ENCODE measurements around the gene ARHGAP30.

The ARHGAP30 gene

GRCh38 chr1:161059293-161059692 lies 10.4 kb downstream of the ARHGAP30 start:
- Histone ChIP-seq H3K4me3 (no peak overlapping the region), H3K9ac (peak overlapping the region in 3 of 11 experiments; percentile 16 to 42 (median 17); a peak in 2 of 22 replicates), H3K9me3 (replicated peaks in 1 of 11) (no peaks in the 10 kb centered on the region), H4K20me1 (peaks cover 0 to 97% (median 87%) of the 10 kb centered on the region in 11 experiments; a peak in 16 of 22 replicates), H3K27me3 (no peaks in the 10 kb centered on the region), H3K36me3 (peaks cover 61 to 98% (median 92%) of the 10 kb centered on the region in 11 experiments), H3K4me2 (no peak overlapping the region), H3K4me1 (peaks cover 0 to 39% (median 7%) of the 10 kb centered on the region in 10 experiments; a peak in 11 of 20 replicates), H3K27ac (no peak overlapping the region; a peak in 2 of 22 replicates)
- no peak for TF ChIP-seq Cebpa-rat (IDR thresholded peaks at IDR 0.05)

GRCh38 chr1:161054805-161055204 lies 14.9 kb downstream of the ARHGAP30 start:
- Histone ChIP-seq H4K20me1 (peaks cover 0 to 80% (median 48%) of the 10 kb centered on the region in 11 experiments; a peak in 15 of 22 replicates), H3K27ac (no peak overlapping the region), H3K9ac (no peak overlapping the region), H3K4me2 (no peak overlapping the region), H3K9me3 (replicated peaks in 1 of 11) (peaks cover 0 to 13% (median 0%) of the 10 kb centered on the region in 11 experiments; a peak in 2 of 22 replicates), H3K4me1 (peaks cover 0 to 23% (median 0%) of the 10 kb centered on the region in 10 experiments; a peak in 9 of 20 replicates), H3K4me3 (no peak overlapping the region), H3K36me3 (peaks cover 88 to 100% (median 94%) of the 10 kb centered on the region in 11 experiments), H3K27me3 (no peaks in the 10 kb centered on the region)
- no peak for TF ChIP-seq Cebpa-rat (IDR thresholded peaks at IDR 0.05)

GRCh38 chr1:161054232-161054631 lies 15.5 kb downstream of the ARHGAP30 start:
- Histone ChIP-seq H3K4me2 (no peak overlapping the region), H4K20me1 (peaks cover 0 to 74% (median 43%) of the 10 kb centered on the region in 11 experiments; a peak in 13 of 22 replicates), H3K9me3 (replicated peaks in 1 of 11) (peaks cover 0 to 17% (median 0%) of the 10 kb centered on the region in 11 experiments; a peak in 3 of 22 replicates), H3K4me1 (peaks cover 0 to 28% (median 1%) of the 10 kb centered on the region in 10 experiments; a peak in 9 of 20 replicates), H3K36me3 (peaks cover 88 to 100% (median 94%) of the 10 kb centered on the region in 11 experiments), H3K9ac (no peak overlapping the region), H3K4me3 (no peak overlapping the region), H3K27ac (no peak overlapping the region), H3K27me3 (no peaks in the 10 kb centered on the region)
- no peak for TF ChIP-seq Cebpa-rat (IDR thresholded peaks at IDR 0.05)

GRCh38 chr1:161052899-161053298 lies 16.8 kb downstream of the ARHGAP30 start:
- Histone ChIP-seq H3K36me3 (peaks cover 94 to 100% (median 97%) of the 10 kb centered on the region in 11 experiments), H3K9ac (no peak overlapping the region), H3K4me2 (no peak overlapping the region), H3K4me3 (no peak overlapping the region), H4K20me1 (peaks cover 0 to 61% (median 30%) of the 10 kb centered on the region in 11 experiments; a peak in 13 of 22 replicates), H3K4me1 (peaks cover 0 to 42% (median 10%) of the 10 kb centered on the region in 10 experiments; a peak in 12 of 20 replicates), H3K27me3 (no peaks in the 10 kb centered on the region), H3K9me3 (replicated peaks in 1 of 11) (peaks cover 0 to 17% (median 0%) of the 10 kb centered on the region in 11 experiments; a peak in 3 of 22 replicates), H3K27ac (no peak overlapping the region)
- TF ChIP-seq Cebpa-rat (IDR thresholded peaks at IDR 0.05) = no peak

- Histone ChIP-seq H3K4me3 (no peak overlapping the region), H3K4me2 (no peak overlapping the region), H3K9me3 (replicated peaks in 1 of 11) (peaks cover 0 to 17% (median 0%) of the 10 kb centered on the region in 11 experiments; a peak in 3 of 22 replicates), H3K27ac (peak overlapping the region in 1 of 11 experiments; percentile 31; a peak in 1 of 22 replicates), H3K36me3 (peaks cover 83 to 95% (median 88%) of the 10 kb centered on the region in 11 experiments), H3K27me3 (no peaks in the 10 kb centered on the region), H4K20me1 (peaks cover 0 to 44% (median 13%) of the 10 kb centered on the region in 11 experiments; a peak in 11 of 22 replicates), H3K4me1 (peaks cover 9 to 54% (median 26%) of the 10 kb centered on the region in 10 experiments), H3K9ac (0 out of 22 replicates have a peak overlapping the region, but pooled peaks of 1 of the 11 experiments have one; percentile 38)
- TF ChIP-seq Cebpa-rat (IDR thresholded peaks at IDR 0.05) = no peak
Measured at GRCh38 chr1:161051219-161051618, 18.5 kb downstream of the ARHGAP30 start.

- H3K36me3 ChIP-seq = peaks cover 64 to 74% (median 69%) of the 10 kb centered on the region in 11 experiments
- TF ChIP-seq Cebpa-rat (IDR thresholded peaks at IDR 0.05) = no peak
- peak overlapping the region in 2 of 11 experiments; percentile 25 to 96; a peak in 3 of 22 replicates for H3K9ac ChIP-seq
- peaks cover 0 to 17% (median 0%) of the 10 kb centered on the region in 11 experiments; a peak in 3 of 22 replicates for H3K9me3 ChIP-seq (replicated peaks in 1 of 11)
- no peak overlapping the region; a peak in 1 of 20 replicates for H3K4me3 ChIP-seq
- peaks cover 13 to 56% (median 31%) of the 10 kb centered on the region in 10 experiments for H3K4me1 ChIP-seq
- peak overlapping the region in 4 of 11 experiments; percentile 93 to 98 (median 94); a peak in 7 of 22 replicates for H3K4me2 ChIP-seq
- H3K27me3 ChIP-seq = no peaks in the 10 kb centered on the region
- peak overlapping the region in 6 of 11 experiments; percentile 92 to 99 (median 98); a peak in 9 of 22 replicates for H3K27ac ChIP-seq
- H4K20me1 ChIP-seq = peaks cover 0 to 26% (median 2%) of the 10 kb centered on the region in 11 experiments; a peak in 9 of 22 replicates
Measured at GRCh38 chr1:161048949-161049722, 20.6 kb downstream of the ARHGAP30 start.

- H3K9ac ChIP-seq = peak overlapping the region in 6 of 11 experiments; percentile 92 to 96 (median 95); a peak in 12 of 22 replicates
- peaks cover 0 to 12% (median 0%) of the 10 kb centered on the region in 11 experiments; a peak in 6 of 22 replicates for H4K20me1 ChIP-seq
- peaks cover 0 to 17% (median 0%) of the 10 kb centered on the region in 11 experiments; a peak in 3 of 22 replicates for H3K9me3 ChIP-seq (replicated peaks in 1 of 11)
- peak overlapping the region in 10 of 11 experiments; percentile 90 to 98 (median 94); a peak in 17 of 22 replicates for H3K4me2 ChIP-seq
- peak overlapping the region in 6 of 10 experiments; percentile 39 to 93 (median 82); a peak in 7 of 20 replicates for H3K4me3 ChIP-seq
- H3K27ac ChIP-seq = peak overlapping the region; percentile 92 to 99 (median 97); a peak in 20 of 22 replicates
- H3K36me3 ChIP-seq = peaks cover 57 to 67% (median 61%) of the 10 kb centered on the region in 11 experiments
- peaks cover 27 to 71% (median 45%) of the 10 kb centered on the region in 10 experiments for H3K4me1 ChIP-seq
- no peaks in the 10 kb centered on the region for H3K27me3 ChIP-seq
- no peak for TF ChIP-seq Cebpa-rat (IDR thresholded peaks at IDR 0.05)
Measured at GRCh38 chr1:161047436-161048420, 22.0 kb downstream of the ARHGAP30 start.
